OCI-LY1 (cell line): ENCODE data around the gene CHGA.

ENCODE experiments used
- H2AFZ ChIP-seq: fragments of 200-600 bp; sonication (generic), shearing (Covaris generic); 2 replicates; pipeline ENCODE4 v1.6.0; 2014; ENCODE audit warnings: antibody characterized with exemption, mild to moderate bottlenecking, low read length
- H3F3A ChIP-seq: fragments of 200-600 bp; sonication (generic), shearing (Covaris generic); 2 replicates; pipeline ENCODE4 v1.6.0; 2014; ENCODE audit warnings: mild to moderate bottlenecking, antibody characterized with exemption, low read length, moderate library complexity; ENCODE audit not compliant: insufficient read depth
- H3K27ac ChIP-seq: fragments of 200-600 bp; sonication (generic); 2 replicates; pipeline ENCODE4 v1.5.1; 2014; ENCODE audit warnings: low read length, mixed run types, mild to moderate bottlenecking, low read depth; ENCODE audit not compliant: poor library complexity, severe bottlenecking
- H3K27me3 ChIP-seq: fragments of 200-600 bp; sonication (generic); 2 replicates; pipeline ENCODE4 v1.6.0; 2014; ENCODE audit warnings: antibody characterized with exemption, mild to moderate bottlenecking, low read length, moderate library complexity; ENCODE audit not compliant: insufficient read depth
- H3K36me3 ChIP-seq: fragments of 200-600 bp; sonication (generic); 2 replicates; pipeline ENCODE4 v1.6.1; 2014; ENCODE audit warnings: mild to moderate bottlenecking, antibody characterized with exemption, low read length, moderate library complexity, mixed read lengths; ENCODE audit not compliant: insufficient read depth
- H3K4me1 ChIP-seq: fragments of 200-600 bp; sonication (generic); 2 replicates; pipeline ENCODE4 v1.5.1; 2014; ENCODE audit warnings: mild to moderate bottlenecking, low read length, moderate library complexity; ENCODE audit not compliant: insufficient read depth, severe bottlenecking
- H3K4me2 ChIP-seq: fragments of 200-600 bp; sonication (generic), shearing (Covaris generic); 2 replicates; pipeline ENCODE4 v1.6.1; 2014; ENCODE audit warnings: low read length
- H3K4me3 ChIP-seq: fragments of 200-600 bp; sonication (generic); 2 replicates; pipeline ENCODE4 v1.5.1; 2014; ENCODE audit warnings: low read length, low read depth, mild to moderate bottlenecking, mixed read lengths; ENCODE audit not compliant: poor library complexity, severe bottlenecking
- H3K79me2 ChIP-seq: fragments of 200-600 bp; shearing (Covaris generic); 2 replicates; pipeline ENCODE4 v1.6.1; 2016; ENCODE audit warnings: mixed run types, low read length, mixed read lengths; ENCODE audit not compliant: insufficient read depth
- H3K9ac ChIP-seq: fragments of 200-600 bp; sonication (generic), shearing (Covaris generic); 2 replicates; pipeline ENCODE4 v1.6.1; 2014; ENCODE audit warnings: mild to moderate bottlenecking, low read length, mixed read lengths
- H3K9me2 ChIP-seq: fragments of 200-600 bp; sonication (generic), shearing (Covaris generic); 2 replicates; pipeline ENCODE4 v1.6.1; 2014; ENCODE audit warnings: low read depth, mild to moderate bottlenecking, low read length, mixed read lengths
- H3K9me3 ChIP-seq: fragments of 200-600 bp; shearing (Covaris generic); 2 replicates; pipeline ENCODE4 v1.6.1; 2014; ENCODE audit warnings: low read length, mixed read lengths
- H4K20me1 ChIP-seq: fragments of 200-600 bp; sonication (generic), shearing (Covaris generic); 2 replicates; pipeline ENCODE4 v1.6.0; 2016; ENCODE audit warnings: mild to moderate bottlenecking, low read length; ENCODE audit not compliant: insufficient read depth
- CTCF ChIP-seq: fragments of 200-600 bp; sonication (generic), shearing (Covaris generic); IDR thresholded peaks from 2 replicates; pipeline ENCODE4 v1.5.1; 2017; ENCODE audit warnings: mild to moderate bottlenecking, antibody characterized with exemption, low read length, moderate library complexity, mixed read lengths
- EZH2 ChIP-seq: fragments of 200-600 bp; sonication (generic), shearing (Covaris generic); IDR thresholded peaks from 2 replicates; pipeline ENCODE4 v1.8.0; 2017; ENCODE audit warnings: borderline replicate concordance, mixed run types, mild to moderate bottlenecking, antibody characterized with exemption, low read length, moderate library complexity, mixed read lengths

Gene CHGA

GRCh38 chr14:92952481-92953298 is 29.7 kb downstream of the CHGA start:
- Histone ChIP-seq H3K27me3 (no peaks in the 10 kb centered on the region), H3K4me1 (no peaks in the 10 kb centered on the region), H3K9ac (no peak overlapping the region), H3K36me3 (no peaks in the 10 kb centered on the region), H3K9me2 (no peaks in the 10 kb centered on the region), H3K9me3 (no peaks in the 10 kb centered on the region), H2AFZ (no peak overlapping the region), H3K4me2 (no peak overlapping the region), H3K79me2 (no peaks in the 10 kb centered on the region), H3K4me3 (no peak overlapping the region), H4K20me1 (no peaks in the 10 kb centered on the region), H3K27ac (no peak overlapping the region), H3F3A (no peaks in the 10 kb centered on the region)
- no peak for TF ChIP-seq EZH2
- no peak for TF ChIP-seq CTCF

- H3K36me3 ChIP-seq: no peaks in the 10 kb centered on the region
- H2AFZ ChIP-seq: no peak overlapping the region
- no peaks in the 10 kb centered on the region for H3K4me1 ChIP-seq
- no peak for TF ChIP-seq EZH2
- no peak for TF ChIP-seq CTCF
- H3K27me3 ChIP-seq: no peaks in the 10 kb centered on the region
- H3K4me2 ChIP-seq: no peak overlapping the region
- no peaks in the 10 kb centered on the region for H3K79me2 ChIP-seq
- no peak overlapping the region for H3K9ac ChIP-seq
- no peaks in the 10 kb centered on the region for H4K20me1 ChIP-seq
- H3K4me3 ChIP-seq: no peak overlapping the region
- no peak overlapping the region for H3K27ac ChIP-seq
- H3F3A ChIP-seq: no peaks in the 10 kb centered on the region
- H3K9me2 ChIP-seq: no peaks in the 10 kb centered on the region
- no peaks in the 10 kb centered on the region for H3K9me3 ChIP-seq
These were observed 30.6 kb downstream of the CHGA start for GRCh38 chr14:92953526-92953925.

- H3K9me3 ChIP-seq: no peaks in the 10 kb centered on the region
- H3K4me3 ChIP-seq: no peak overlapping the region
- H3K4me1 ChIP-seq: no peaks in the 10 kb centered on the region
- H3K79me2 ChIP-seq: no peaks in the 10 kb centered on the region
- no peaks in the 10 kb centered on the region for H3K9me2 ChIP-seq
- TF ChIP-seq EZH2: no peak
- TF ChIP-seq CTCF: no peak
- no peaks in the 10 kb centered on the region for H3F3A ChIP-seq
- H3K9ac ChIP-seq: no peak overlapping the region
- no peaks in the 10 kb centered on the region for H4K20me1 ChIP-seq
- no peaks in the 10 kb centered on the region for H3K36me3 ChIP-seq
- no peak overlapping the region for H2AFZ ChIP-seq
- H3K4me2 ChIP-seq: no peak overlapping the region
- H3K27ac ChIP-seq: no peak overlapping the region
- no peaks in the 10 kb centered on the region for H3K27me3 ChIP-seq
These were observed 32.0 kb downstream of the CHGA start for GRCh38 chr14:92954933-92955332.
